HCT116 (cell line): ENCODE results near the gene HLCS. TPM values are rescaled to one million over a fixed set of nuclear protein-coding genes. Genes with fewer than 3 reads are reported as not detected.

Source experiments
- ATAC-seq: fragments of 200-7000 bp; cut with Tn5 transposase; 2 replicates; pipeline ENCODE4 v1.9.1; 2020; ENCODE audit warnings: mild to moderate bottlenecking, moderate library complexity
- BruUV-seq: library from RNA; stranded (reverse); fragments of 400-500 nt; replicated peaks from 2 replicates; lab custom pipeline; 2021; lab: Mats Ljungman, UMichigan
- CTCF ChIA-PET: fragments of 300-600 bp; sonication (Branson Sonifier 250); formaldehyde crosslinking; loops from one replicate; lab custom pipeline; 2021; ENCODE audit warnings: antibody characterized with exemption; lab: Charles Lee
- POLR2A ChIA-PET: fragments of 300-600, 350-600 bp; sonication (Branson Sonifier 250); formaldehyde crosslinking; loops from one replicate; lab custom pipeline; 2021; ENCODE audit warnings: antibody characterized with exemption; lab: Charles Lee
- RAD21 ChIA-PET, 2 experiments: fragments of 300-600 bp; sonication (Branson Sonifier 250); formaldehyde crosslinking; loops; one replicate each; lab custom pipeline; 2023; ENCODE audit warnings: low total read pairs in 2 of 2; ENCODE audit not compliant: uncharacterized antibody in 2 of 2, unreplicated experiment in 2 of 2, low non-redundant PET in 1 of 2; lab: Charles Lee
- DNase-seq: peaks from one replicate; pipeline ENCODE4 v3.0.0-alpha.2; 2010; ENCODE audit warnings: low read depth, low spot score
- H2AFZ ChIP-seq: fragments of 200-600 bp; shearing (Covaris generic), sonication (generic); 2 replicates; pipeline ENCODE4 v1.6.1; 2017; ENCODE audit warnings: low read depth, mixed run types, mixed read lengths, antibody characterized with exemption, low read length; ENCODE audit not compliant: poor library complexity, severe bottlenecking
- H3K27ac ChIP-seq: 2 replicates; pipeline ENCODE4 v1.5.1; 2012; ENCODE audit warnings: low read depth, low read length
- H3K27me3 ChIP-seq: fragments of 200-600 bp; sonication (generic); 2 replicates; pipeline ENCODE4 v1.6.1; 2016; ENCODE audit warnings: mixed run types, low read length, mixed read lengths; ENCODE audit not compliant: insufficient read depth
- H3K36me3 ChIP-seq, 2 experiments: fragments of 200-500 bp in 1 of 2; fragments of 200-600 bp in 1 of 2; sonication (Bioruptor generic) in 1 of 2; sonication (generic) in 1 of 2; 2 replicates each; pipeline versions ENCODE4 v1.5.1 to v1.6.1; 2014 to 2016; ENCODE audit warnings: low read length in 2 of 2, inconsistent platforms in 1 of 2, mixed read lengths in 1 of 2, mixed run types in 1 of 2; ENCODE audit not compliant: insufficient read depth in 2 of 2, control insufficient read depth in 1 of 2
- H3K4me1 ChIP-seq, 2 experiments: fragments of 200-600 bp in 1 of 2; sonication (generic) in 1 of 2; 2 replicates each; pipeline versions ENCODE4 v1.5.1 to v1.6.1; 2012 to 2017; ENCODE audit warnings: low read length in 2 of 2, inconsistent platforms in 1 of 2, mild to moderate bottlenecking in 1 of 2, mixed read lengths in 1 of 2, mixed run types in 1 of 2, moderate library complexity in 1 of 2; ENCODE audit not compliant: insufficient read depth in 2 of 2, control insufficient read depth in 1 of 2
- H3K4me2 ChIP-seq: fragments of 200-600 bp; sonication (generic); 2 replicates; pipeline ENCODE4 v1.6.1; 2017; ENCODE audit warnings: mixed run types, low read length, mixed read lengths
- H3K4me3 ChIP-seq, 2 experiments: fragments of 200-600 bp in 1 of 2; sonication (generic) in 1 of 2; replicated peaks in 1 of 2; 2 replicates each; pipeline ENCODE4 v1.5.1; 2011 to 2016; ENCODE audit warnings: low read length in 2 of 2, control low read depth in 1 of 2, low read depth in 1 of 2, mild to moderate bottlenecking in 1 of 2, mixed read lengths in 1 of 2, mixed run types in 1 of 2
- H3K79me2 ChIP-seq: fragments of 200-600 bp; sonication (generic); 2 replicates; pipeline ENCODE4 v1.6.1; 2017; ENCODE audit warnings: mild to moderate bottlenecking, mixed run types, low read length, moderate library complexity, mixed read lengths; ENCODE audit not compliant: insufficient read depth
- H3K9ac ChIP-seq: fragments of 200-600 bp; sonication (generic); 2 replicates; pipeline ENCODE4 v1.6.1; 2016; ENCODE audit warnings: low read length, mixed read lengths
- H3K9me2 ChIP-seq: fragments of 200-600 bp; sonication (generic), shearing (Covaris generic); 2 replicates; pipeline ENCODE4 v1.6.1; 2017; ENCODE audit warnings: mixed run types, mild to moderate bottlenecking, moderate library complexity; ENCODE audit not compliant: insufficient read depth
- H3K9me3 ChIP-seq, 2 experiments: fragments of 200-500 bp in 1 of 2; fragments of 200-600 bp in 1 of 2; sonication (Bioruptor generic) in 1 of 2; sonication (generic) in 1 of 2; 2 replicates each; pipeline ENCODE4 v1.6.1; 2014 to 2017; ENCODE audit warnings: low read length in 2 of 2, mixed read lengths in 2 of 2, inconsistent platforms in 1 of 2, low read depth in 1 of 2, mild to moderate bottlenecking in 1 of 2, mixed run types in 1 of 2, moderate library complexity in 1 of 2; ENCODE audit not compliant: control insufficient read depth in 1 of 2, insufficient read depth in 1 of 2
- H4K20me1 ChIP-seq: fragments of 200-600 bp; sonication (generic), shearing (Covaris generic); 2 replicates; pipeline ENCODE4 v1.6.1; 2017; ENCODE audit warnings: mixed run types, mild to moderate bottlenecking, moderate library complexity; ENCODE audit not compliant: insufficient read depth
- CBX3 ChIP-seq: IDR thresholded peaks from 2 replicates; pipeline ENCODE4 v1.6.1; 2012; ENCODE audit warnings: low read depth
- CEBPB ChIP-seq: IDR thresholded peaks from 2 replicates; pipeline ENCODE4 v1.6.1; 2012; ENCODE audit warnings: low read depth
- POLR2A ChIP-seq: IDR thresholded peaks from 2 replicates; pipeline ENCODE4 v1.7.0; 2011; ENCODE audit warnings: borderline replicate concordance; ENCODE audit not compliant: insufficient read depth, insufficient read length; ENCODE audit errors: extremely low read depth
- POLR2AphosphoS5 ChIP-seq: IDR thresholded peaks from 2 replicates; pipeline ENCODE4 v1.6.1; 2011; ENCODE audit warnings: mild to moderate bottlenecking, low read depth, low read length, moderate library complexity
- RAD21 ChIP-seq: IDR thresholded peaks from 2 replicates; pipeline ENCODE4 v1.6.1; 2012; ENCODE audit warnings: low read depth, mild to moderate bottlenecking
- TCF7L2 ChIP-seq: IDR thresholded peaks from 2 replicates; pipeline ENCODE4 v1.7.0; 2011; ENCODE audit warnings: borderline replicate concordance, inconsistent platforms; ENCODE audit not compliant: insufficient read depth, insufficient read length; ENCODE audit errors: extremely low read depth
- ZNF274 ChIP-seq: fragments of 200-500 bp; sonication (Bioruptor generic); IDR thresholded peaks from 2 replicates; pipeline ENCODE4 v1.6.1; 2014; ENCODE audit warnings: mild to moderate bottlenecking, low read depth, low read length, inconsistent platforms
- intact Hi-C: fragments of 100-400 bp; cut with micrococcal nuclease; formaldehyde crosslinking; loops from 2 replicates; pipeline ENCODE4 v1.10.0; 2022
- total RNA-seq: library from RNA; stranded (reverse); gene quantifications from one replicate; pipeline ENCODE4 v1.2.1, GENCODE V29; 2021; ENCODE audit not compliant: unreplicated experiment
- TF ChIP-seq, protein P1 (sequence below): IDR thresholded peaks from 2 replicates; pipeline ENCODE4 v1.6.1; 2012
- TF ChIP-seq, protein P2 (sequence below): IDR thresholded peaks from 2 replicates; pipeline ENCODE4 v1.6.1; 2012; ENCODE audit warnings: low read depth

HLCS gene
- total RNA-seq, 1 experiment from 2014 or later, result 18.5 TPM

- no peak overlapping the region for H3K27ac ChIP-seq
- no peak overlapping the region for H2AFZ ChIP-seq
- DNase-seq (no peak), ATAC-seq (no peak)
- ChIA-PET POLR2A (no interaction called here), CTCF (no interaction called here), RAD21 (no interaction called here)
- no peaks in the 10 kb centered on the region for H4K20me1 ChIP-seq
- BruUV-seq, result no TSS peak
- no peaks in the 10 kb centered on the region for H3K36me3 ChIP-seq
- no peaks in the 10 kb centered on the region for H3K9me3 ChIP-seq
- H3K27me3 ChIP-seq, result no peaks in the 10 kb centered on the region
- no peak overlapping the region for H3K4me3 ChIP-seq
- no peaks in the 10 kb centered on the region for H3K79me2 ChIP-seq
- H3K9ac ChIP-seq, result no peak overlapping the region
- TF ChIP-seq, protein P1, sequence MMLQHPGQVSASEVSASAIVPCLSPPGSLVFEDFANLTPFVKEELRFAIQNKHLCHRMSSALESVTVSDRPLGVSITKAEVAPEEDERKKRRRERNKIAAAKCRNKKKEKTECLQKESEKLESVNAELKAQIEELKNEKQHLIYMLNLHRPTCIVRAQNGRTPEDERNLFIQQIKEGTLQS, result no peak
- TF ChIP-seq POLR2A (no peak), CBX3 (no peak), TCF7L2 (no peak)
- no peak overlapping the region for H3K4me2 ChIP-seq
- no peaks in the 10 kb centered on the region for H3K4me1 ChIP-seq
- intact Hi-C loops, result no loop called here
- H3K9me2 ChIP-seq, result no peaks in the 10 kb centered on the region
Measured at GRCh38 chr21:36891692-36892091, 74.8 kb downstream of the HLCS start.

DNA sequence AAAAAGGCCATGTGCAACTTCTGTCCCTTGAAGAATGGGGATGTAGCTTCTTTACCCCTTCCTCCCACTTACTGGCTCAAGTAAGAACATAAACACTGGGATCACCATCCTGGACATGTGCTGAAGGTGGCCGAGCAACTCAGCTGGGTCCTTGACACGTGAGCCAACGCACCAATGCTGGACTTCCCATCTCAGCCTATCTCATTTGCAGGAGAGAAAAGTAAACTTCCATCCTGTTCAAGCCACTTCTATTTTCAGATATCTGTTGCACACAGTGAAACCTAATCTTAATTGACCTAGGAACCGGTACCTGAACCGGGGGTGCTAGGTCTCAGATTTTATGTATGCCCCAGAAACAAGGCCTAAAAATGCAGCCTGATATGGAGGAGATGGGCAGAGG lies 75.3 kb downstream of the HLCS start:
- H3K4me2 ChIP-seq, result no peak overlapping the region
- TF ChIP-seq ZNF274 (no peak), POLR2AphosphoS5 (no peak), RAD21 (no peak), CEBPB (no peak), TCF7L2 (no peak)
- TF ChIP-seq, protein P2, sequence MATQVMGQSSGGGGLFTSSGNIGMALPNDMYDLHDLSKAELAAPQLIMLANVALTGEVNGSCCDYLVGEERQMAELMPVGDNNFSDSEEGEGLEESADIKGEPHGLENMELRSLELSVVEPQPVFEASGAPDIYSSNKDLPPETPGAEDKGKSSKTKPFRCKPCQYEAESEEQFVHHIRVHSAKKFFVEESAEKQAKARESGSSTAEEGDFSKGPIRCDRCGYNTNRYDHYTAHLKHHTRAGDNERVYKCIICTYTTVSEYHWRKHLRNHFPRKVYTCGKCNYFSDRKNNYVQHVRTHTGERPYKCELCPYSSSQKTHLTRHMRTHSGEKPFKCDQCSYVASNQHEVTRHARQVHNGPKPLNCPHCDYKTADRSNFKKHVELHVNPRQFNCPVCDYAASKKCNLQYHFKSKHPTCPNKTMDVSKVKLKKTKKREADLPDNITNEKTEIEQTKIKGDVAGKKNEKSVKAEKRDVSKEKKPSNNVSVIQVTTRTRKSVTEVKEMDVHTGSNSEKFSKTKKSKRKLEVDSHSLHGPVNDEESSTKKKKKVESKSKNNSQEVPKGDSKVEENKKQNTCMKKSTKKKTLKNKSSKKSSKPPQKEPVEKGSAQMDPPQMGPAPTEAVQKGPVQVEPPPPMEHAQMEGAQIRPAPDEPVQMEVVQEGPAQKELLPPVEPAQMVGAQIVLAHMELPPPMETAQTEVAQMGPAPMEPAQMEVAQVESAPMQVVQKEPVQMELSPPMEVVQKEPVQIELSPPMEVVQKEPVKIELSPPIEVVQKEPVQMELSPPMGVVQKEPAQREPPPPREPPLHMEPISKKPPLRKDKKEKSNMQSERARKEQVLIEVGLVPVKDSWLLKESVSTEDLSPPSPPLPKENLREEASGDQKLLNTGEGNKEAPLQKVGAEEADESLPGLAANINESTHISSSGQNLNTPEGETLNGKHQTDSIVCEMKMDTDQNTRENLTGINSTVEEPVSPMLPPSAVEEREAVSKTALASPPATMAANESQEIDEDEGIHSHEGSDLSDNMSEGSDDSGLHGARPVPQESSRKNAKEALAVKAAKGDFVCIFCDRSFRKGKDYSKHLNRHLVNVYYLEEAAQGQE, result no peak
- ChIA-PET POLR2A (no interaction called here), RAD21 (no interaction called here), CTCF (no interaction called here)
- DNase-seq, result no peak
- no peaks in the 10 kb centered on the region for H3K79me2 ChIP-seq
- H3K27ac ChIP-seq, result no peak overlapping the region
- no peak overlapping the region for H3K4me3 ChIP-seq
- H3K9me3 ChIP-seq, result no peaks in the 10 kb centered on the region
- no peak for ATAC-seq
- no peaks in the 10 kb centered on the region for H3K36me3 ChIP-seq
- intact Hi-C loops, result no loop called here
- no peaks in the 10 kb centered on the region for H3K27me3 ChIP-seq
- no TSS peak for BruUV-seq
- no peaks in the 10 kb centered on the region for H4K20me1 ChIP-seq
- no peak overlapping the region for H2AFZ ChIP-seq
- no peaks in the 10 kb centered on the region for H3K9me2 ChIP-seq
- H3K4me1 ChIP-seq, result no peaks in the 10 kb centered on the region
- no peak overlapping the region for H3K9ac ChIP-seq
